WTC11 (cell line): ENCODE measurements around the gene TAC3.

Source experiments
- ATF1 ChIP-seq: sonication (generic); formaldehyde crosslinking; IDR thresholded peaks from 2 replicates; pipeline ENCODE4 v1.8.1; 2023; ENCODE audit warnings: mild to moderate bottlenecking, moderate library complexity, missing genetic modification reagents
- ELF4 ChIP-seq: sonication (generic); formaldehyde crosslinking; IDR thresholded peaks from 2 replicates; pipeline ENCODE4 v1.8.1; 2022; ENCODE audit warnings: low read depth, mild to moderate bottlenecking, moderate library complexity, missing genetic modification reagents
- JUN ChIP-seq: sonication (generic); formaldehyde crosslinking; IDR thresholded peaks from 2 replicates; pipeline ENCODE4 v1.8.0; 2023; ENCODE audit warnings: mild to moderate bottlenecking, missing genetic modification reagents
- KAT7 ChIP-seq: sonication (generic); formaldehyde crosslinking; IDR thresholded peaks from 2 replicates; pipeline ENCODE4 v1.8.1; 2023; ENCODE audit warnings: missing genetic modification reagents, mild to moderate bottlenecking, borderline replicate concordance
- NR3C1 ChIP-seq: sonication (generic); formaldehyde crosslinking; conservative IDR thresholded peaks from 2 replicates; pipeline ENCODE4 v1.8.1; 2023; ENCODE audit warnings: low read depth, mild to moderate bottlenecking, missing genetic modification reagents
- TP53 ChIP-seq: sonication (generic); formaldehyde crosslinking; IDR thresholded peaks from 2 replicates; pipeline ENCODE4 v1.8.1; 2023; ENCODE audit warnings: mild to moderate bottlenecking, missing genetic modification reagents
- TF ChIP-seq, protein P1 (sequence below): fragments of 250-450 bp; sonication (Bioruptor Pico); IDR thresholded peaks from 2 replicates; pipeline ENCODE4 v2.1.2; 2022; ENCODE audit warnings: mild to moderate bottlenecking, moderate library complexity
- TF ChIP-seq, protein P2 (sequence below): fragments of 200-600 bp; IDR thresholded peaks from 2 replicates; pipeline ENCODE4 v1.8.0; 2022; ENCODE audit warnings: antibody characterized with exemption
- TF ChIP-seq, protein P3 (sequence below): sonication (generic); formaldehyde crosslinking; IDR thresholded peaks from 2 replicates; pipeline ENCODE4 v1.8.1; 2023; ENCODE audit warnings: mild to moderate bottlenecking, missing genetic modification reagents, moderate library complexity
- TF ChIP-seq, protein P4 (sequence below): sonication (generic); formaldehyde crosslinking; IDR thresholded peaks from 2 replicates; pipeline ENCODE4 v1.8.0; 2023; ENCODE audit warnings: missing genetic modification reagents, mild to moderate bottlenecking, borderline replicate concordance
- TF ChIP-seq, protein P5 (sequence below): sonication (generic); formaldehyde crosslinking; IDR thresholded peaks from 2 replicates; pipeline ENCODE4 v1.8.0; 2022; ENCODE audit warnings: mild to moderate bottlenecking, missing genetic modification reagents

DNA sequence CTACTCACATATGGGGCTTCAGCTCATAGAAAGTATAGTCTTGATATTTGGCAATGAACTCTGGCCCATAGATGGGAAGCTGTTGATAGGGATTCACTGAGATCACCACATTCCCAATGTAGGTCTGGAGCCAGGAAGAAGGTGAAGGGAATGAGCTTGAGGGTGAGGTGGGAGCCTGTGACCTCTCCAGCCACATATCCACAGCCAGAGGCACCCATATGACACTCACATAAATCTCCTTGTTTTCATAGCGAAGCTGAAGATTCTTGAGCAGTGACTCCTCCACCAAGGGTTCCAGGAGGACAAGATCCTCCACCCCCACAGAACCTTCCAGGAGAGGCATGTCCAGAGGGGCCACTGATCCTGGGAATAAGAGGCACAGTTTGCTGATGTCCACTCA is 31.7 kb upstream of the TAC3 start:
- TF ChIP-seq, protein P1, sequence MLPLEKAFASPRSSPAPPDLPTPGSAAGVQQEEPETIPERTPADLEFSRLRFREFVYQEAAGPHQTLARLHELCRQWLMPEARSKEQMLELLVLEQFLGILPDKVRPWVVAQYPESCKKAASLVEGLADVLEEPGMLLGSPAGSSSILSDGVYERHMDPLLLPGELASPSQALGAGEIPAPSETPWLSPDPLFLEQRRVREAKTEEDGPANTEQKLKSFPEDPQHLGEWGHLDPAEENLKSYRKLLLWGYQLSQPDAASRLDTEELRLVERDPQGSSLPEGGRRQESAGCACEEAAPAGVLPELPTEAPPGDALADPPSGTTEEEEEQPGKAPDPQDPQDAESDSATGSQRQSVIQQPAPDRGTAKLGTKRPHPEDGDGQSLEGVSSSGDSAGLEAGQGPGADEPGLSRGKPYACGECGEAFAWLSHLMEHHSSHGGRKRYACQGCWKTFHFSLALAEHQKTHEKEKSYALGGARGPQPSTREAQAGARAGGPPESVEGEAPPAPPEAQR, result no peak
- TF ChIP-seq, protein P2, sequence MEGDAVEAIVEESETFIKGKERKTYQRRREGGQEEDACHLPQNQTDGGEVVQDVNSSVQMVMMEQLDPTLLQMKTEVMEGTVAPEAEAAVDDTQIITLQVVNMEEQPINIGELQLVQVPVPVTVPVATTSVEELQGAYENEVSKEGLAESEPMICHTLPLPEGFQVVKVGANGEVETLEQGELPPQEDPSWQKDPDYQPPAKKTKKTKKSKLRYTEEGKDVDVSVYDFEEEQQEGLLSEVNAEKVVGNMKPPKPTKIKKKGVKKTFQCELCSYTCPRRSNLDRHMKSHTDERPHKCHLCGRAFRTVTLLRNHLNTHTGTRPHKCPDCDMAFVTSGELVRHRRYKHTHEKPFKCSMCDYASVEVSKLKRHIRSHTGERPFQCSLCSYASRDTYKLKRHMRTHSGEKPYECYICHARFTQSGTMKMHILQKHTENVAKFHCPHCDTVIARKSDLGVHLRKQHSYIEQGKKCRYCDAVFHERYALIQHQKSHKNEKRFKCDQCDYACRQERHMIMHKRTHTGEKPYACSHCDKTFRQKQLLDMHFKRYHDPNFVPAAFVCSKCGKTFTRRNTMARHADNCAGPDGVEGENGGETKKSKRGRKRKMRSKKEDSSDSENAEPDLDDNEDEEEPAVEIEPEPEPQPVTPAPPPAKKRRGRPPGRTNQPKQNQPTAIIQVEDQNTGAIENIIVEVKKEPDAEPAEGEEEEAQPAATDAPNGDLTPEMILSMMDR, result no peak
- TF ChIP-seq, protein P3, sequence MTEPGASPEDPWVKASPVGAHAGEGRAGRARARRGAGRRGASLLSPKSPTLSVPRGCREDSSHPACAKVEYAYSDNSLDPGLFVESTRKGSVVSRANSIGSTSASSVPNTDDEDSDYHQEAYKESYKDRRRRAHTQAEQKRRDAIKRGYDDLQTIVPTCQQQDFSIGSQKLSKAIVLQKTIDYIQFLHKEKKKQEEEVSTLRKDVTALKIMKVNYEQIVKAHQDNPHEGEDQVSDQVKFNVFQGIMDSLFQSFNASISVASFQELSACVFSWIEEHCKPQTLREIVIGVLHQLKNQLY (CRISPR knock-in tag), result no peak
- no peak for TF ChIP-seq TP53 (CRISPR knock-in tag)
- TF ChIP-seq ATF1 (CRISPR knock-in tag), result no peak
- no peak for TF ChIP-seq ELF4 (CRISPR knock-in tag)
- no peak for TF ChIP-seq NR3C1 (CRISPR knock-in tag)
- TF ChIP-seq JUN (CRISPR knock-in tag), result no peak
- TF ChIP-seq, protein P4, sequence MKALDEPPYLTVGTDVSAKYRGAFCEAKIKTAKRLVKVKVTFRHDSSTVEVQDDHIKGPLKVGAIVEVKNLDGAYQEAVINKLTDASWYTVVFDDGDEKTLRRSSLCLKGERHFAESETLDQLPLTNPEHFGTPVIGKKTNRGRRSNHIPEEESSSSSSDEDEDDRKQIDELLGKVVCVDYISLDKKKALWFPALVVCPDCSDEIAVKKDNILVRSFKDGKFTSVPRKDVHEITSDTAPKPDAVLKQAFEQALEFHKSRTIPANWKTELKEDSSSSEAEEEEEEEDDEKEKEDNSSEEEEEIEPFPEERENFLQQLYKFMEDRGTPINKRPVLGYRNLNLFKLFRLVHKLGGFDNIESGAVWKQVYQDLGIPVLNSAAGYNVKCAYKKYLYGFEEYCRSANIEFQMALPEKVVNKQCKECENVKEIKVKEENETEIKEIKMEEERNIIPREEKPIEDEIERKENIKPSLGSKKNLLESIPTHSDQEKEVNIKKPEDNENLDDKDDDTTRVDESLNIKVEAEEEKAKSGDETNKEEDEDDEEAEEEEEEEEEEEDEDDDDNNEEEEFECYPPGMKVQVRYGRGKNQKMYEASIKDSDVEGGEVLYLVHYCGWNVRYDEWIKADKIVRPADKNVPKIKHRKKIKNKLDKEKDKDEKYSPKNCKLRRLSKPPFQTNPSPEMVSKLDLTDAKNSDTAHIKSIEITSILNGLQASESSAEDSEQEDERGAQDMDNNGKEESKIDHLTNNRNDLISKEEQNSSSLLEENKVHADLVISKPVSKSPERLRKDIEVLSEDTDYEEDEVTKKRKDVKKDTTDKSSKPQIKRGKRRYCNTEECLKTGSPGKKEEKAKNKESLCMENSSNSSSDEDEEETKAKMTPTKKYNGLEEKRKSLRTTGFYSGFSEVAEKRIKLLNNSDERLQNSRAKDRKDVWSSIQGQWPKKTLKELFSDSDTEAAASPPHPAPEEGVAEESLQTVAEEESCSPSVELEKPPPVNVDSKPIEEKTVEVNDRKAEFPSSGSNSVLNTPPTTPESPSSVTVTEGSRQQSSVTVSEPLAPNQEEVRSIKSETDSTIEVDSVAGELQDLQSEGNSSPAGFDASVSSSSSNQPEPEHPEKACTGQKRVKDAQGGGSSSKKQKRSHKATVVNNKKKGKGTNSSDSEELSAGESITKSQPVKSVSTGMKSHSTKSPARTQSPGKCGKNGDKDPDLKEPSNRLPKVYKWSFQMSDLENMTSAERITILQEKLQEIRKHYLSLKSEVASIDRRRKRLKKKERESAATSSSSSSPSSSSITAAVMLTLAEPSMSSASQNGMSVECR, result no peak
- no peak for TF ChIP-seq KAT7 (CRISPR knock-in tag)
- TF ChIP-seq, protein P5, sequence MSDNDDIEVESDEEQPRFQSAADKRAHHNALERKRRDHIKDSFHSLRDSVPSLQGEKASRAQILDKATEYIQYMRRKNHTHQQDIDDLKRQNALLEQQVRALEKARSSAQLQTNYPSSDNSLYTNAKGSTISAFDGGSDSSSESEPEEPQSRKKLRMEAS (CRISPR knock-in tag), result no peak
